T-helper 17 cell (primary cell): ENCODE measurements around the gene POU2F1. TPM values are rescaled to one million over a fixed set of nuclear protein-coding genes. Genes with fewer than 3 reads are reported as not detected.

ENCODE experiments used
- ATAC-seq: fragments of 150-1000 bp; cut with Tn5 transposase; 2 replicates; pipeline ENCODE4 v1.10.0; 2021; ENCODE audit warnings: mild to moderate bottlenecking, moderate library complexity
- DNase-seq, 3 donors: peaks; one replicate each; pipeline versions ENCODE4 v3.0.0 to v3.0.0-alpha.2; 2020 to 2021
- H3K9me3 ChIP-seq: one replicate; pipeline ENCODE4 v1.7.0; 2013; ENCODE audit warnings: low read length, mild to moderate bottlenecking; ENCODE audit not compliant: control insufficient read depth, poor library complexity, severe bottlenecking
- H3K27ac Mint-ChIP-seq: one replicate; pipeline ENCODE4 v1.8.0; 2022; ENCODE audit warnings: mild to moderate bottlenecking, moderate library complexity, mixed read lengths
- H3K27me3 Mint-ChIP-seq: one replicate; pipeline ENCODE4 v1.8.0; 2022; ENCODE audit warnings: mixed read lengths
- H3K36me3 Mint-ChIP-seq: one replicate; pipeline ENCODE4 v1.8.0; 2022; ENCODE audit warnings: low read depth, mixed read lengths
- H3K4me1 Mint-ChIP-seq: one replicate; pipeline ENCODE4 v1.8.0; 2022; ENCODE audit warnings: mild to moderate bottlenecking, mixed read lengths
- H3K4me3 Mint-ChIP-seq: one replicate; pipeline ENCODE4 v1.8.0; 2022; ENCODE audit warnings: mild to moderate bottlenecking, moderate library complexity, mixed read lengths
- total RNA-seq, 4 donors: library from RNA in 2 of 4; stranded (reverse) in 2 of 4; gene quantifications; one replicate each; pipeline ENCODE4 v1.2.3 and lab custom pipeline; 2022 to 2026

POU2F1 gene
- total RNA-seq, 2 donors from 2014 or later, result 28.7 to 31.2 TPM

DNA sequence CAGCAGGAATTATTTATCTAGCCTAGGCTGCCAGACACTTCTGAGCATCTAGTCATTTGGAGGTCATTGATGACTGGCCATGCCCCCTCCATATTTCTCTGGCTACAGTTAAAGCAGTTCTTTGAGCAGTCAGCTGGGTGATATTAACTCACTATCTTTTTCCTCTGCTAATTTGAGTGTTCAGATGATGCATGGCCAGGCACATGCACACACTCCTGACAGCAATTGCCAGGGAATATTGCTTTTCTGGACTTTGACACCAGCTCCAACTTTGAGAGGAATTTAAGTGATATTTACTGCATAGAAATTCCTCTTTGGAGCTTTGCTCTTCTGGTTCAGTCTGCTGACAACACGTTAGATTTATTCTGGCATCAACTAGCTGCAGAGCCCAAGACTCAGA lies 245.1 kb downstream of the POU2F1 start:
- no peaks in the 10 kb centered on the region for H3K36me3 Mint-ChIP-seq
- peak overlapping the region; percentile 97 for H3K27ac Mint-ChIP-seq
- no peak overlapping the region for H3K4me3 Mint-ChIP-seq
- H3K4me1 Mint-ChIP-seq, result peaks cover 44% of the 10 kb centered on the region
- H3K27me3 Mint-ChIP-seq, result no peaks in the 10 kb centered on the region
- no peaks in the 10 kb centered on the region for H3K9me3 ChIP-seq
- no peak for ATAC-seq
- DNase-seq, result no peak

DNA sequence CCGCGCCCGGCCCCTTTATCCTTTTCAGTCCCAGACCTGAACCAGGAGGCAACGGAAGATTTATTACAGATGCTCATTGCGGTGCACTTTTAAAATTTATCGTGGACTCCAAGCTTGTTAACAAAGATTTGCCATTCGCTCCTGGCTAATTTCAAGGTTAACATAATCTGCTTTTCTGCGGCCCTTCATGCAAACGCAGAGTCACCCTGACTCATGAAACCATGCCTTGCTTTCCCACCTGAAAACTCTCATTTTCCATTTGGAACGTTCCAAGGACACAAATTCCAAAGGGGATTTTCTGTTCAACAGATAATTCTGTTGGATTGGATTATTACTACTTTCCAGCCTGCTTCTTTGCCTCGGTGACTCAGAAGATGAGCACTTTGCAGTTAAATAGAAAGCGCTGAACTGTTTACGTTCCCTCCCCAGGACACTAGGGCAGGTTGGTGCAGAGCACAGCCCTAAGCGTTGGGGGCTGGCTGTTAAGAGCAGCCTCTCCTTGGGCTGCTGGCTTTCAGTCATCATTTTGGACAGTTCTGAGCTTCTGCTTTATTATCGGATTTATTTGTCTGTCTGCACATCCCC lies 246.5 kb downstream of the POU2F1 start:
- peak overlapping the region; percentile 3 for H3K4me3 Mint-ChIP-seq
- H3K27ac Mint-ChIP-seq, result peak overlapping the region; percentile 83
- ATAC-seq (peak; percentile 24), DNase-seq (no peak)
- H3K4me1 Mint-ChIP-seq, result peaks cover 40% of the 10 kb centered on the region
- H3K9me3 ChIP-seq, result no peaks in the 10 kb centered on the region
- no peaks in the 10 kb centered on the region for H3K27me3 Mint-ChIP-seq
- H3K36me3 Mint-ChIP-seq, result no peaks in the 10 kb centered on the region

DNA sequence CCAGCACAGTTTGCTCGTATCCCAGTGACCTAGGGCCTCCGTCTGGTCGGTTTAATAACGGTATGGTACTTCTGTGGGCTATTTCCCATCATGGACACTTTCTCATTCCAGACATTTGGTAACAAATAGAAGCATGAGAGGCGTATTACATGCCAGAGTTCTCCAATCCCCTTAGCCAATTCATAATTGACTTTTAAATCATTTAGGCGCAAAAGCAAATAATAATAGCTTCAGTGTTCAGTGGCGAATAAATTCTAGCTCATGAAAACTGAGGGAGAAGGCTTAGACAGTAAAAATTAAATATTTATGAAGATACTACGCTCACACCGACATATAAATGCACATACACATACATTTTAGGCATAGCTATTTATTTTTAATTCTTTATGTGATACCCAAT lies 247.1 kb downstream of the POU2F1 start:
- Mint-ChIP-seq H3K27ac (peak overlapping the region; percentile 83), H3K27me3 (no peaks in the 10 kb centered on the region), H3K36me3 (no peaks in the 10 kb centered on the region), H3K4me1 (peaks cover 40% of the 10 kb centered on the region), H3K4me3 (peak overlapping the region; percentile 3)
- ATAC-seq (no peak), DNase-seq (no peak)
- H3K9me3 ChIP-seq, result no peaks in the 10 kb centered on the region

DNA sequence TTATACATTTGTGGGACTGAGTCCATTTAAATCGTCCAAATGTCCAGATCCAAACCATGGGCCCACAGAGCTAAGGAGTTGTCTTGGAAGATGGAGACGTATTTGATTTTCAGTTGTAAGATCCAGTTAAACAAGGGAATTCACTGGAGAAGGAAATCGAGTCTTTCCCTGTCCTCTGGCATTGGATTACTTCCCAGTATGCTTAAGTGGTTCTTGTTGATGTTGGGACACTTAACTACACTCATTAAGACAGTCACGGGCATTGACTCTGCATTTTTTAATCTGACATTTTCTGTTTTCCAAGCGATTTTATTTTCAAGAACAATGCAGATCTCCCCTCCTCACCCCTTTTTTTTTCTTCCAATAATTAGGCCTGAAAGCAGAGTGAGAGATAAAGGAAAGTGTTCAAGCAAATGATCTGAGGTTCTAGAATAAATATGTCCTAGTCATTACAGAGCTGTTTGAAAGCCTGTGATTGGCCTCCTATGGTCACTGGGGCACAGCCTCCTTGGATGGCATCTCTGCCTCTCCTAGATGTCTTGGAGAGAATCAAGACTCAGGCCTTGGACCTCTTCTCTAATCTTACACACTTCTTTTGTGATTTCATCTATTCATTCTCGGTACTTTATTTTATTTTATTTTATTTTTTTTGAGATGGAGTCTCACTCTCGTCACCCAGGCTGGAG lies 248.7 kb downstream of the POU2F1 start:
- peaks cover 3% of the 10 kb centered on the region for H3K36me3 Mint-ChIP-seq
- no peak overlapping the region for H3K4me3 Mint-ChIP-seq
- peak overlapping the region; percentile 83 for H3K27ac Mint-ChIP-seq
- no peaks in the 10 kb centered on the region for H3K27me3 Mint-ChIP-seq
- ATAC-seq (no peak), DNase-seq (no peak)
- H3K9me3 ChIP-seq, result no peaks in the 10 kb centered on the region
- H3K4me1 Mint-ChIP-seq, result peaks cover 48% of the 10 kb centered on the region

DNA sequence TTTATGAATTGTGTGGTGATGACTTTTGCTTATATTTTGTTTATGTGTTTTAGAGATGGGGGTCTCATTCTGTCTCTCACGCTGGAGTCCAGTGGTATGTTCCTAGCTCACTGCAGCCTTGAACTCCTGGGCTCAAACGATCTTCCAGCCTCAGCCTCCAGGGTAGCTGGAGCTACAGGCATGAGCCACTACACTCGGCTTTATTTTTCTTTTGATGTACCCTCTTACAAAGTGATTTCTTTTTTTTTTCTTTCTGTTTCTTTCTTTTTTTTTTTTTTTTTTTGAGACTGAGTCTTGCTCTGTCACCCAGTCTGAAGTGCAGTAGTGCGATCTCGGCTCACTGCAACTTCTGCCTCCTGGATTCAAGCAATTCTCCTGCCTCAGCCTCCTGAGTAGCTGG lies 250.9 kb downstream of the POU2F1 start:
- DNase-seq, result no peak
- H3K27me3 Mint-ChIP-seq, result no peaks in the 10 kb centered on the region
- ATAC-seq, result no peak
- peaks cover 3% of the 10 kb centered on the region for H3K36me3 Mint-ChIP-seq
- H3K4me1 Mint-ChIP-seq, result peaks cover 49% of the 10 kb centered on the region
- peak overlapping the region; percentile 98 for H3K27ac Mint-ChIP-seq
- H3K9me3 ChIP-seq, result no peaks in the 10 kb centered on the region
- H3K4me3 Mint-ChIP-seq, result no peak overlapping the region

DNA sequence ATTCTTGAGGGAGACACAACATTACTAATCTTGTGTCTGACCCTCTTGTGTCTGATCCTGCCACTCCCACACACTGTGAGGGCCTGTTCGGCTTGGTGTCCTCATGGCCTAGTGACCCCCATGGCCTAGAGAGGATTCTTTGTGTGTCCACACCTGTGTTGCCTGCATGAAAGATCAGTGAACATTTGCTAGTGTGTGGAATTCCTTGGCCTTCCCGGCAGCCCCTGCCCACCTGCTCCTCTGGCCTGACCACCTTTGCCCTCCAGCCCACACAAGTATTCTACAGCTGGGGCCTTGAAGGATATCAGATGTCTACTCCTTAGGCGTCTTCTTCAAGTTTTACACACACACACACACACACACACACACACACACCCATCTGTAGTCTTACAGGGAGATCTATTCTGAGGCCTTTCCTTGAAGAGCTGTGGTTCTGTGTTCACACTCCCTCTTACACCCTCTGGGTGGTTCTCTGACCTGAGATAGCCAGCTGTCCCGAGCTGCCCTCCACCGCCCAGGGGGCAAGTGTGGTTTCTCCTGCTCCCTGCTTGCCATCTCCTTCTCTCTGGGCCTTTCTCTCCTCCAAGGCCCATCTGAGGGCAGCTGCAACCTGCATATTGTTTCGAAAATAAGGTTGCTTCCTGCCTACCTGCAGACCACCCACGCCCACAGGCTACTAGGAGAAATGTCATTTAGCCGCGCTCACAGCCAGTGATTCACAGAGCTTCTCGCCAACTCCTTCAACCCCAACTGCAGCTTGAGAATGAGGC lies 252.3 kb downstream of the POU2F1 start:
- H3K27ac Mint-ChIP-seq, result peak overlapping the region; percentile 98
- peaks cover 3% of the 10 kb centered on the region for H3K36me3 Mint-ChIP-seq
- peaks cover 53% of the 10 kb centered on the region for H3K4me1 Mint-ChIP-seq
- peak overlapping the region; percentile 36 for H3K4me3 Mint-ChIP-seq
- H3K9me3 ChIP-seq, result no peaks in the 10 kb centered on the region
- no peak for ATAC-seq
- no peak for DNase-seq
- no peaks in the 10 kb centered on the region for H3K27me3 Mint-ChIP-seq

DNA sequence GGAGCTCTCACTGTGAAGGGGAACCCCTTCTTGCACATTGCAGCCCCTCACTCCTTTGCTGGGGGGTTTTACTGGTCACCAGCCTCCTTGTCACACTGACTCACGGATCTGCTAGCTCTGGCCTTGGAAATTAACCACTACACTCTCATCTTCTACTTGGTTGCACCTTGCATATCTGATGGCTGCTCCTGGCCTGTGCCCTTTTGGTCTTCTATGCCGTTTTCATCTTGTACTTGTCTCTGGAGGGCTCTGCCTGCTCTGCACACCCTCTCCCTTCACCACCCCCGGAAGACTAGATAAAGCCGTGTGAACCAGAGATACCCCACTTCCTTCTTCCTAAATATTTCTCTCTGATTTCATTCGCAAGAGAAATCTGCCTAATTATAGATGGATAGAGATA lies 253.1 kb downstream of the POU2F1 start:
- Mint-ChIP-seq H3K27ac (peak overlapping the region; percentile 98), H3K36me3 (peaks cover 3% of the 10 kb centered on the region), H3K4me3 (peak overlapping the region; percentile 88), H3K4me1 (peaks cover 55% of the 10 kb centered on the region), H3K27me3 (no peaks in the 10 kb centered on the region)
- ATAC-seq (peak; percentile 51), DNase-seq (no peak)
- no peaks in the 10 kb centered on the region for H3K9me3 ChIP-seq

DNA sequence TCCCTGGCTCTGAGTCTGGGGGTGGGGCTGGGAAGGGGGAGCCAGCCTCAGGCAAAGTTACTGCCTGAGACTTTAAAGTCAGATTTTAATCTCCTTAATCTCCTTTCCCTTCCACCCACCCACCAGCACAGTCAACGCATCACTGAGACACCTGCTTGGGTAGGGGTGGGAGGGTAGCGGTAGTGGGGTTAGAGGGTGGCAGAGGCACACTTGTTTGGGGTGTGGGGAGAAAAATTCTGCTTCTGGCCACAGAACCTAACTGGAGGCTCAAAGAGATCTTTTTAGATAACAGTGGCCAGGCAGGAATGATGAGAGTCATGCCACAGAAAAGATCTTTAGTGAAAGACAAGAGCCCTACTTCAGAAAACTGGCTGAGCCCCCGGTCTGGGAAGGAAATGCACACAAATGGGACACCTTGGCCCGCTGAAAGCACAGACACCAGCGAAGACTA lies 253.5 kb downstream of the POU2F1 start:
- Mint-ChIP-seq H3K27me3 (no peaks in the 10 kb centered on the region), H3K36me3 (peaks cover 3% of the 10 kb centered on the region), H3K27ac (peak overlapping the region; percentile 98), H3K4me1 (peaks cover 54% of the 10 kb centered on the region), H3K4me3 (peak overlapping the region; percentile 88)
- DNase-seq (peak in 1 of 3 donors; percentile 54), ATAC-seq (peak; percentile 88)
- no peaks in the 10 kb centered on the region for H3K9me3 ChIP-seq

DNA sequence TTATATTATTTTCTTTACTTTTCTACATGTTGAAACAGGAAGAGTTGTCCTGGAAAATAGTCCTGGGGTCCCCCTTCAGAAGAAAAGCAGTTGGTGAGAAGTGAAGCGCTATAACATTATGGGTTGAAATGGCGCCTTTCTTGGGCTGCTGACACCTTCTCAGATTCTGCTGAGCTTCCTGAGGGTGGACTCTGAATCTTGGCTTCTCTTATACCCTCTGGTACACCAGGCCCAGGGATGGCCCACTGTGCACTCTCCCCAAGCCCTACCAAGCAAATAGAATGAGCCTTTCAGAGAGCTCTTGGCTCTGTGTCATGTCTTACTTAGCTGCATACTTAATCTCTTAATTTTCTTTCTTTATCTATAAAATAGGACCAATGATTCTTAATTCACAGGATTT lies 255.4 kb downstream of the POU2F1 start:
- no peak for ATAC-seq
- H3K27me3 Mint-ChIP-seq, result no peaks in the 10 kb centered on the region
- H3K27ac Mint-ChIP-seq, result peak overlapping the region; percentile 98
- H3K4me3 Mint-ChIP-seq, result no peak overlapping the region
- peaks cover 3% of the 10 kb centered on the region for H3K36me3 Mint-ChIP-seq
- DNase-seq, result no peak
- no peaks in the 10 kb centered on the region for H3K9me3 ChIP-seq
- peaks cover 66% of the 10 kb centered on the region for H3K4me1 Mint-ChIP-seq

Other genes starting within 250 kb of the POU2F1 start
- gene ILDR2, start 245.3 kb upstream of the POU2F1 start, total RNA-seq, result under 1 TPM; 0.20 to 0.34 TPM
- not detected for gene MAEL, start 231.6 kb upstream of the POU2F1 start, total RNA-seq
- gene GPA33, start 130.5 kb upstream of the POU2F1 start, total RNA-seq, result 1 to 10 TPM; 5.3 to 7.6 TPM
- gene STYXL2, start 126.8 kb upstream of the POU2F1 start, total RNA-seq, result not detected